ENCODE measurements around the gene PKHD1. TPM values are rescaled to one million over a fixed set of nuclear protein-coding genes. Genes with fewer than 3 reads are reported as not detected.

Gene PKHD1
- total RNA-seq, 1 donor from 2014 or later = 1.6 TPM

GRCh38 chr6:51675020-51675921 is 412.1 kb downstream of the PKHD1 start:
- H3K4me3 ChIP-seq (ENCODE audit: low read depth, low read length) = no peak overlapping the region
- H3K36me3 ChIP-seq (ENCODE audit: control insufficient read depth, insufficient read depth, low read length) = no peaks in the 10 kb centered on the region
- no peak for DNase-seq (ENCODE audit: low read depth)
- TF ChIP-seq CTCF (IDR thresholded peaks at IDR 0.05; ENCODE audit: insufficient read depth, low read length, poor library complexity, severe bottlenecking) = no peak
- H3K27me3 ChIP-seq (ENCODE audit: control insufficient read depth, insufficient read depth, low read length) = no peaks in the 10 kb centered on the region

- Histone ChIP-seq H3K36me3 (ENCODE audit: control insufficient read depth, insufficient read depth, low read length) (no peaks in the 10 kb centered on the region), H3K4me3 (ENCODE audit: low read depth, low read length) (no peak overlapping the region), H3K27me3 (ENCODE audit: control insufficient read depth, insufficient read depth, low read length) (no peaks in the 10 kb centered on the region)
- DNase-seq (ENCODE audit: low read depth) = no peak
- TF ChIP-seq CTCF (IDR thresholded peaks at IDR 0.05; ENCODE audit: insufficient read depth, low read length, poor library complexity, severe bottlenecking) = no peak
These were observed 423.9 kb downstream of the PKHD1 start for GRCh38 chr6:51663525-51663924.

- Histone ChIP-seq H3K36me3 (ENCODE audit: control insufficient read depth, insufficient read depth, low read length) (no peaks in the 10 kb centered on the region), H3K27me3 (ENCODE audit: control insufficient read depth, insufficient read depth, low read length) (no peaks in the 10 kb centered on the region), H3K4me3 (ENCODE audit: low read depth, low read length) (no peak overlapping the region)
- DNase-seq (ENCODE audit: low read depth) = no peak
- TF ChIP-seq CTCF (IDR thresholded peaks at IDR 0.05; ENCODE audit: insufficient read depth, low read length, poor library complexity, severe bottlenecking) = no peak
These were observed 426.6 kb downstream of the PKHD1 start for GRCh38 chr6:51660767-51661166.

- H3K27me3 ChIP-seq (ENCODE audit: control insufficient read depth, insufficient read depth, low read length) = no peaks in the 10 kb centered on the region
These were observed 429.9 kb downstream of the PKHD1 start for GRCh38 chr6:51657491-51657890.

GRCh38 chr6:51655517-51655916 is 431.9 kb downstream of the PKHD1 start:
- no peak for DNase-seq (ENCODE audit: low read depth)
- Histone ChIP-seq H3K27me3 (ENCODE audit: control insufficient read depth, insufficient read depth, low read length) (no peaks in the 10 kb centered on the region), H3K4me3 (ENCODE audit: low read depth, low read length) (no peak overlapping the region), H3K36me3 (ENCODE audit: control insufficient read depth, insufficient read depth, low read length) (no peaks in the 10 kb centered on the region)
- TF ChIP-seq CTCF (IDR thresholded peaks at IDR 0.05; ENCODE audit: insufficient read depth, low read length, poor library complexity, severe bottlenecking) = no peak

More at GRCh38 chr6:51657491-51657890, 429.9 kb downstream of the PKHD1 start:
- DNase-seq (ENCODE audit: low read depth) = no peak
- TF ChIP-seq CTCF (IDR thresholded peaks at IDR 0.05; ENCODE audit: insufficient read depth, low read length, poor library complexity, severe bottlenecking) = no peak
- Histone ChIP-seq H3K36me3 (ENCODE audit: control insufficient read depth, insufficient read depth, low read length) (no peaks in the 10 kb centered on the region), H3K4me3 (ENCODE audit: low read depth, low read length) (no peak overlapping the region)
